Colonic mucosa (tissue), 4 donors: ENCODE data around the gene FBXO28. TPM values are rescaled to one million over a fixed set of nuclear protein-coding genes. Genes with fewer than 3 reads are reported as not detected.

Experiments used
- DNase-seq: peaks from one replicate; pipeline ENCODE4 v3.0.0-alpha.2; 2020
- H3K27ac ChIP-seq: fragments of 200-600 bp; one replicate; pipeline ENCODE4 v1.8.0; 2021
- H3K27me3 ChIP-seq: fragments of 200-600 bp; one replicate; pipeline ENCODE4 v1.8.0; 2021
- H3K36me3 ChIP-seq: fragments of 200-600 bp; one replicate; pipeline ENCODE4 v1.8.0; 2021
- H3K4me1 ChIP-seq: fragments of 200-600 bp; one replicate; pipeline ENCODE4 v1.8.0; 2021; ENCODE audit warnings: mild to moderate bottlenecking
- H3K4me3 ChIP-seq: fragments of 200-600 bp; one replicate; pipeline ENCODE4 v1.8.0; 2021
- H3K9ac ChIP-seq, 2 donors: one replicate each; pipeline ENCODE4 v1.7.0; 2013; ENCODE audit warnings: control low read depth in 2 of 2, low read depth in 2 of 2, low read length in 2 of 2
- H3K9me3 ChIP-seq: fragments of 200-600 bp; one replicate; pipeline ENCODE4 v1.8.0; 2021
- intact Hi-C: fragments of 100-400 bp; cut with DNase I; formaldehyde crosslinking; loops from one replicate; pipeline ENCODE4 v1.14.1; 2022
- total RNA-seq, 2 donors: library from RNA; stranded (reverse); fragmentation: NEBNext Ultra II Directional in 1 of 2; extraction: Animal tissue kit (Norgen Biotek cat#: 25700) in 1 of 2; gene quantifications; one replicate each; pipeline ENCODE4 v1.2.1, GENCODE V29; 2021
- TF ChIP-seq, protein P1 (sequence below): fragments of 200-600 bp; IDR thresholded peaks from one replicate; pipeline ENCODE4 v1.8.0; 2022; ENCODE audit warnings: antibody characterized with exemption, mild to moderate bottlenecking
- donor health status: healthy.
- donor health status: DM: no; HTN: no; CAD: no.
- donor health status: DM: no; HTN: no; CAD: no.

The FBXO28 gene
- total RNA-seq, 2 donors from 2014 or later, result 35.1 to 42.7 TPM

GRCh38 chr1:224181453-224181810 lies 67.5 kb downstream of the FBXO28 start:
- H3K4me3 ChIP-seq, result no peak overlapping the region
- no peaks in the 10 kb centered on the region for H3K27me3 ChIP-seq
- no peak overlapping the region for H3K9ac ChIP-seq
- H3K9me3 ChIP-seq, result no peaks in the 10 kb centered on the region
- no peak overlapping the region for H3K27ac ChIP-seq
- intact Hi-C loops, result no loop called here
- TF ChIP-seq, protein P1, sequence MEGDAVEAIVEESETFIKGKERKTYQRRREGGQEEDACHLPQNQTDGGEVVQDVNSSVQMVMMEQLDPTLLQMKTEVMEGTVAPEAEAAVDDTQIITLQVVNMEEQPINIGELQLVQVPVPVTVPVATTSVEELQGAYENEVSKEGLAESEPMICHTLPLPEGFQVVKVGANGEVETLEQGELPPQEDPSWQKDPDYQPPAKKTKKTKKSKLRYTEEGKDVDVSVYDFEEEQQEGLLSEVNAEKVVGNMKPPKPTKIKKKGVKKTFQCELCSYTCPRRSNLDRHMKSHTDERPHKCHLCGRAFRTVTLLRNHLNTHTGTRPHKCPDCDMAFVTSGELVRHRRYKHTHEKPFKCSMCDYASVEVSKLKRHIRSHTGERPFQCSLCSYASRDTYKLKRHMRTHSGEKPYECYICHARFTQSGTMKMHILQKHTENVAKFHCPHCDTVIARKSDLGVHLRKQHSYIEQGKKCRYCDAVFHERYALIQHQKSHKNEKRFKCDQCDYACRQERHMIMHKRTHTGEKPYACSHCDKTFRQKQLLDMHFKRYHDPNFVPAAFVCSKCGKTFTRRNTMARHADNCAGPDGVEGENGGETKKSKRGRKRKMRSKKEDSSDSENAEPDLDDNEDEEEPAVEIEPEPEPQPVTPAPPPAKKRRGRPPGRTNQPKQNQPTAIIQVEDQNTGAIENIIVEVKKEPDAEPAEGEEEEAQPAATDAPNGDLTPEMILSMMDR, result no peak
- no peaks in the 10 kb centered on the region for H3K36me3 ChIP-seq
- peaks cover 5% of the 10 kb centered on the region for H3K4me1 ChIP-seq
- no peak for DNase-seq

DNA sequence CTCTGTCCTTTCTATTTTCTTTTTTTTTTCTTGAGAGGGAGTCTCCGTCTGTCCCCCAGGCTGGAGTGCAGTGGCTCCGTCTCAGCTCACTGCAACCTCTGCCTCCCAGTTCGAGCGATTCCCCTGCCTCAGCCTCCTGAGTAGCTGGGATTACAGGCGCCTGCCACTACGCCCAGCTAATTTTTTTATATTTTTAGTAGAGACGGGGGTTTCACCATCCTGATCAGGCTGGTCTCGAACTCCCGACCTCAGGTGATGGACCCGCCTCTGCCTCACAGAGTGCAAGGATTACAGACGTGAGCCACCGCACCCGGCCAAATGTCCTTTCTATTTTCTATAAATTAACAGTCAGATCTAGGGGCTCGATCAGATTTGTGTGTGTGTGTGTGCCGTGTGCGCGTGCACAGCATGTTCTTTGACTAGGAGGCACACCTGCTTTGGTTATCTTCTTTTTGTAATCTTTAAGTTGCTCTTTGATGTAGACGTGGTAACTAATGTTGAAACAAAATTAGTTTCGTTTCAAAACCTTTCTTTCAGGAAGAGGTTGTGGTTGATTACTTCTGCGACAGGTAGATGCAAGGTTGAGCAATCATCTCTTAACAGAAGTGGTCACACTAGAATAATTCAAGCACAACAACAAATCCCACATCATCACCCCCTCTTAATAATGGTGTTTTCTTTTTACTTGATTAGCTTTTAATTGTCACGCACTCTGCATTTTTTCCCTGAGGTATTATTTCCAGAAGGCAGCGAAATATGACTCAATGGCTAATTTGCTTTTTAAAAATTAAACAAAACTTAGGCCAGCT lies 68.3 kb downstream of the FBXO28 start:
- Histone ChIP-seq H3K36me3 (no peaks in the 10 kb centered on the region), H3K27me3 (no peaks in the 10 kb centered on the region), H3K27ac (peak overlapping the region; percentile 98), H3K9me3 (no peaks in the 10 kb centered on the region), H3K4me1 (peaks cover 5% of the 10 kb centered on the region), H3K4me3 (peak overlapping the region; percentile 96), H3K9ac (peak overlapping the region; percentile 85 to 96)
- intact Hi-C loops, result no loop called here
- TF ChIP-seq, protein P1, result no peak
- peak; percentile 24 for DNase-seq

DNA sequence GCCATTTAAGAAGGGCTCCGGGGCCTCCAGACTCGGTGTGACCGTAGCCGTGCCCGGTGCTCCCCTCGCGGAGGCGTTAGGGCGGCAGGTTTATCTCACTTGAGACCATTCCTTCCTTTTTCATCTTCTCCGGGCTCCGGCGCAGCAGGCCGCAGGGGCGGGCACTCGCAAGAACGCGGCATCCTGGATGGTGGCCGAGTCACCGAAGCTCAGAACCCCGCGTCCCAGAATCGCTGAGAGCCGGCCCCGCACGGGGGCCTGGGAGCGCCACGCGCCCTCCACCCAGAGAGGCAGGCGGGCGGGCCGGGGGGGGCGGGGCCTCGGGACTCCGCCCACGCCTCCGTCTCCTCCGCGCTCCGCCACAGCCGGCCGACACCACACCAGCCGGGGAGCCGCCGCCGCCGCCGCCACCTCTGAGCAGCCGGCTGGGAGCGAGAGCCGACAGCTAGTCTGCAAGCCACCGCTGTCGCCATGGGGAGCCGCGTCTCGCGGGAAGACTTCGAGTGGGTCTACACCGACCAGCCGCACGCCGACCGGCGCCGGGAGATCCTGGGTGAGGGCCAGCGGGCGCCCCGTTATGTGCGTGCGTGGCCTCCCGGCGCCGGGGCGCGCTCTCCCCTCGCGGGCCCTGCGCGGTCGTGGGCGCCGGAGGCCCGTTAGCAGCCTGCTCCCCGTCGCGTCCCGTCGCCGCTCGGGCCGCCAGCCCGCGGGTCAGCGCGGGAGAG lies 69.1 kb downstream of the FBXO28 start, which contains the start of gene DEGS1:
Gene DEGS1 (plus strand): TSS at position 375 of the 725 bp plus-strand sequence. CDS start 97 bp downstream, at position 472.
- Histone ChIP-seq H3K4me1 (peaks cover 5% of the 10 kb centered on the region), H3K4me3 (peak within 1 kb of the TSS; percentile 96), H3K27me3 (no peaks in the 10 kb centered on the region), H3K27ac (peak within 1 kb of the TSS; percentile 98), H3K9ac (peak within 1 kb of the TSS; percentile 85 to 96), H3K9me3 (no peaks in the 10 kb centered on the region), H3K36me3 (no peaks in the 10 kb centered on the region)
- DNase-seq, result peak; percentile 87
- intact Hi-C loops, result no loop called here
- TF ChIP-seq, protein P1, result no peak

DNA sequence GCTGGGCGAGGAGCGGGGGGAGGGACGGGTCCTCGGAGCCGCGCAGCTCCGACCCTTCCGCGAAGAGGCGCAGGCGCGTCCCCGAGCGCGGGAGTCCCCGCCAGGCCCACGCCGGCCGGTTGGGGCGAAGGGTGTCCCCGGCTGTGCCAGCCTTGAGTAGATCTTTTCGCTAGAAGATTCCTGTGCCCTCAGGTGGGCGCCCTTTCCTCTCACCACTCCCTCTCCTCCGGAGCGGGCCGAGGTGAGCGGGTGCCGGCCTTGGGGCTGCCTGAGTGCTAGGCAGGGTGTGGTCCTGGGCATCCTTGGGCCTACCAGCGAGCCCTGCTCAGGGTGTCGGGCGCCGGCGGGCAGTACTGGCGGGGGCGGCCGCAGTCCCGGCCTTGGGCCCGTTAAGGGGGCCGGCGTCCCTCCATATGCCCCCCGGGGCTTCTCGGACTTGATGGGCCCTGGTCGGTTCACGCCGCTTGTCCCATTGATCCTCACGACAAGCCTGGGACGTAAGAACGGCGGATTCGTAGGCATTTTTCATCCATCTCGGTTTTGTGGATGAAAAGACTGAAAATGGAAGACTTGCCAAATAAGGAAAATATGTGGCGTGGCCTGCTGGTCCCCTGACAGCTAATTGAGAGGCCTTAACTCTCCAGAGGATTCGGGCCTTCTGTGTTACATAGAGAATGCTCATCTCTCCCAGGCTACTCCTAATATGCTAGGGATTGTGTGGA lies 69.8 kb downstream of the FBXO28 start:
- H3K4me3 ChIP-seq, result peak overlapping the region; percentile 96
- peak overlapping the region; percentile 98 for H3K27ac ChIP-seq
- peaks cover 5% of the 10 kb centered on the region for H3K4me1 ChIP-seq
- no peaks in the 10 kb centered on the region for H3K27me3 ChIP-seq
- DNase-seq, result peak; percentile 63
- peak overlapping the region; percentile 84 to 96 for H3K9ac ChIP-seq
- H3K36me3 ChIP-seq, result no peaks in the 10 kb centered on the region
- TF ChIP-seq, protein P1, result no peak
- H3K9me3 ChIP-seq, result no peaks in the 10 kb centered on the region
- intact Hi-C loops, result no loop called here

DNA sequence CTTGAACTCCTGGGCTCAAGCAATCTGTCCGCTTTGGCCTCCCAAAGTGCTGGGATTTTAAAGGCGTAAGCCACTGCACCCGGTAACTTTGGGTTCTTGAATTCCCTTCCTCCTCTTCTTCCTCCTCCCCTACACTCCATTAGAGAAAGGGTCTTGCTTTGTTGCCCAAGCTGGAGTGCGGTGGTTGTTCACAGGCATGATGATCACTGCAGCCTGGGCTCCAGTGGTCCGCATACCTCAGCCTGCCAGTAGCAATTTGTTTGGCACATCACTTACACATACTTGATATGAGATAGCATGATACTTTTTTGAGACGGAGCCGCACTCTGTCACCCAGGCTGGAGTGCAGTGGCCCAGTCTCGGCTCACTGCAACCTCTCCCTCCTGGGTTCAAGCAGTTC lies 71.3 kb downstream of the FBXO28 start:
- DNase-seq, result no peak
- Histone ChIP-seq H3K36me3 (no peaks in the 10 kb centered on the region), H3K4me1 (peaks cover 5% of the 10 kb centered on the region), H3K9me3 (no peaks in the 10 kb centered on the region), H3K9ac (no peak overlapping the region), H3K4me3 (no peak overlapping the region), H3K27ac (no peak overlapping the region), H3K27me3 (no peaks in the 10 kb centered on the region)
- intact Hi-C loops, result no loop called here
- TF ChIP-seq, protein P1, result no peak
